CD4-positive, CD25-positive, alpha-beta regulatory T cell (primary cell): Measurements from ENCODE around the gene ZNF611. TPM values are rescaled to one million over a fixed set of nuclear protein-coding genes. Genes with fewer than 3 reads are reported as not detected.
"Not testable (repeated sequence)": the region's sequence is repeated elsewhere in the genome, so short reads cannot be mapped to it uniquely, and the experiment has no call there.

Experiments used
- ATAC-seq, 2 donors: fragments of 150-1000 bp; cut with Tn5 transposase; one replicate each; pipeline ENCODE4 v1.10.0; 2021; ENCODE audit warnings: low read depth in 2 of 2, moderate number of reproducible peaks in 2 of 2, moderate library complexity in 1 of 2
- DNase-seq, 3 donors: peaks; one replicate each; pipeline versions ENCODE4 v3.0.0 to v3.0.0-alpha.2; 2012 to 2022; ENCODE audit warnings: mixed read lengths in 1 of 3
- H3K27ac ChIP-seq: one replicate; pipeline ENCODE4 v1.7.0; 2013; ENCODE audit warnings: mild to moderate bottlenecking, low read length; ENCODE audit not compliant: insufficient read depth, poor library complexity, severe bottlenecking
- H3K27me3 ChIP-seq: one replicate; pipeline ENCODE4 v1.7.0; 2013; ENCODE audit warnings: low read length; ENCODE audit not compliant: control insufficient read depth, insufficient read depth
- H3K36me3 ChIP-seq: one replicate; pipeline ENCODE4 v1.7.0; 2013; ENCODE audit warnings: mild to moderate bottlenecking, low read length, moderate library complexity; ENCODE audit not compliant: control insufficient read depth, insufficient read depth
- H3K4me1 ChIP-seq: 2 replicates; pipeline ENCODE4 v1.7.0; 2013; ENCODE audit warnings: mild to moderate bottlenecking, low read length; ENCODE audit not compliant: insufficient read depth, control insufficient read depth, poor library complexity, severe bottlenecking
- H3K4me3 ChIP-seq: one replicate; pipeline ENCODE4 v1.7.0; 2013; ENCODE audit warnings: low read depth, mild to moderate bottlenecking, low read length, moderate library complexity
- H3K9me3 ChIP-seq, 2 experiments: 1 replicate in 1 of 2; 2 replicates in 1 of 2; pipeline ENCODE4 v1.7.0; 2013; ENCODE audit warnings: low read length in 2 of 2, mild to moderate bottlenecking in 1 of 2, moderate library complexity in 1 of 2; ENCODE audit not compliant: control insufficient read depth in 2 of 2
- H3K27ac Mint-ChIP-seq, 3 donors: one replicate each; pipeline ENCODE4 v1.8.0; 2020 to 2022; ENCODE audit warnings: mild to moderate bottlenecking in 3 of 3, mixed read lengths in 3 of 3, moderate library complexity in 2 of 3
- H3K27me3 Mint-ChIP-seq: one replicate; pipeline ENCODE4 v1.8.0; 2022; ENCODE audit warnings: mild to moderate bottlenecking, mixed read lengths
- H3K36me3 Mint-ChIP-seq: one replicate; pipeline ENCODE4 v1.8.0; 2020; ENCODE audit warnings: mixed read lengths
- H3K4me1 Mint-ChIP-seq, 4 donors: one replicate each; pipeline ENCODE4 v1.8.0; 2020 to 2022; ENCODE audit warnings: mixed read lengths in 4 of 4, mild to moderate bottlenecking in 1 of 4
- H3K4me3 Mint-ChIP-seq, 4 donors: one replicate each; pipeline ENCODE4 v1.8.0; 2020 to 2022; ENCODE audit warnings: mild to moderate bottlenecking in 4 of 4, mixed read lengths in 4 of 4, moderate library complexity in 3 of 4
- H3K9me3 Mint-ChIP-seq, 7 donors: one replicate each; pipeline ENCODE4 v1.8.0; 2020 to 2022; ENCODE audit warnings: mixed read lengths in 7 of 7, mild to moderate bottlenecking in 3 of 7, moderate library complexity in 2 of 7
- polyA plus RNA-seq, 4 donors: library from polyadenylated mRNA; unstranded; fragments of 300-500 nt; fragmentation: Illumina TruSeq; gene quantifications; one replicate each; pipeline ENCODE4 v1.2.3, GENCODE V29; 2021
- total RNA-seq: library from RNA; stranded (reverse); gene quantifications from one replicate; pipeline ENCODE4 v1.2.3, GENCODE V29; 2022

ZNF611 gene
- total and polyA plus RNA-seq, 5 donors from 2014 or later: 19.0 to 34.1 (median 26.9) TPM

- peaks cover 43% of the 10 kb centered on the region for H3K36me3 ChIP-seq
- not testable (repeated sequence) for H3K27ac ChIP-seq, H3K27ac Mint-ChIP-seq, ATAC-seq, H3K27me3 Mint-ChIP-seq, H3K4me1 ChIP-seq, DNase-seq, H3K4me3 ChIP-seq, H3K27me3 ChIP-seq, H3K4me3 Mint-ChIP-seq
- peaks cover 15 to 22% of the 10 kb centered on the region in 2 experiments for H3K9me3 ChIP-seq
- Mint-ChIP-seq H3K36me3 (peaks cover 54% of the 10 kb centered on the region), H3K4me1 (peaks cover 7 to 14% (median 11%) of the 10 kb centered on the region in 4 donors), H3K9me3 (peaks cover 2 to 27% (median 5%) of the 10 kb centered on the region in 7 donors)
Measured at GRCh38 chr19:52726051-52726450, 8.8 kb downstream of the ZNF611 start.

GRCh38 chr19:52725528-52725961 lies 9.3 kb downstream of the ZNF611 start:
- no peak overlapping the region for H3K27ac ChIP-seq
- no peak for ATAC-seq
- H3K4me1 Mint-ChIP-seq: peaks cover 7 to 14% (median 11%) of the 10 kb centered on the region in 4 donors
- no peak overlapping the region for H3K4me3 ChIP-seq
- no peak overlapping the region for H3K4me3 Mint-ChIP-seq
- peaks cover 15 to 22% of the 10 kb centered on the region in 2 experiments for H3K9me3 ChIP-seq
- peaks cover 46% of the 10 kb centered on the region for H3K36me3 ChIP-seq
- no peaks in the 10 kb centered on the region for H3K27me3 Mint-ChIP-seq
- no peak for DNase-seq
- no peak overlapping the region for H3K27ac Mint-ChIP-seq
- peaks cover 2 to 27% (median 5%) of the 10 kb centered on the region in 7 donors for H3K9me3 Mint-ChIP-seq
- H3K27me3 ChIP-seq: no peaks in the 10 kb centered on the region
- H3K4me1 ChIP-seq: no peaks in the 10 kb centered on the region
- peaks cover 58% of the 10 kb centered on the region for H3K36me3 Mint-ChIP-seq

- H3K27ac Mint-ChIP-seq: peak overlapping the region in 2 of 3 donors; percentile 40 to 53
- no peaks in the 10 kb centered on the region for H3K27me3 Mint-ChIP-seq
- Histone ChIP-seq H3K27me3 (no peaks in the 10 kb centered on the region), H3K9me3 (peaks cover 15 to 22% of the 10 kb centered on the region in 2 experiments), H3K4me1 (no peaks in the 10 kb centered on the region), H3K4me3 (no peak overlapping the region), H3K27ac (no peak overlapping the region), H3K36me3 (peaks cover 46% of the 10 kb centered on the region)
- ATAC-seq (no peak), DNase-seq (no peak)
- H3K36me3 Mint-ChIP-seq: peaks cover 59% of the 10 kb centered on the region
- H3K4me3 Mint-ChIP-seq: peak overlapping the region in 2 of 4 donors; percentile 41 to 43
- H3K9me3 Mint-ChIP-seq: peaks cover 2 to 29% (median 5%) of the 10 kb centered on the region in 7 donors
- peaks cover 4 to 12% (median 11%) of the 10 kb centered on the region in 4 donors for H3K4me1 Mint-ChIP-seq
Measured at GRCh38 chr19:52724701-52725514, 9.9 kb downstream of the ZNF611 start.

- H3K4me3 ChIP-seq, H3K4me1 ChIP-seq, H3K27me3 ChIP-seq, DNase-seq, H3K27me3 Mint-ChIP-seq, ATAC-seq, H3K27ac ChIP-seq: not testable (repeated sequence)
- Mint-ChIP-seq H3K36me3 (peaks cover 63% of the 10 kb centered on the region), H3K4me1 (peaks cover 0 to 13% (median 6%) of the 10 kb centered on the region in 4 donors), H3K27ac (peak overlapping the region in 1 of 3 donors; percentile 53), H3K9me3 (peaks cover 0 to 38% (median 8%) of the 10 kb centered on the region in 7 donors), H3K4me3 (peak overlapping the region in 1 of 4 donors; percentile 41)
- peaks cover 44% of the 10 kb centered on the region for H3K36me3 ChIP-seq
- H3K9me3 ChIP-seq: peaks cover 14 to 20% of the 10 kb centered on the region in 2 experiments
Measured at GRCh38 chr19:52723907-52724598, 10.8 kb downstream of the ZNF611 start.

GRCh38 chr19:52722062-52723003 lies 12.5 kb downstream of the ZNF611 start:
- Histone ChIP-seq H3K36me3 (peaks cover 27% of the 10 kb centered on the region), H3K27ac (no peak overlapping the region), H3K27me3 (no peaks in the 10 kb centered on the region), H3K9me3 (peaks cover 11 to 22% of the 10 kb centered on the region in 2 experiments), H3K4me3 (no peak overlapping the region), H3K4me1 (no peaks in the 10 kb centered on the region)
- H3K9me3 Mint-ChIP-seq: peaks cover 0 to 40% (median 8%) of the 10 kb centered on the region in 7 donors
- H3K4me1 Mint-ChIP-seq: peaks cover 0 to 10% (median 0%) of the 10 kb centered on the region in 4 donors
- peaks cover 52% of the 10 kb centered on the region for H3K36me3 Mint-ChIP-seq
- H3K27ac Mint-ChIP-seq: no peak overlapping the region
- no peak overlapping the region for H3K4me3 Mint-ChIP-seq
- no peaks in the 10 kb centered on the region for H3K27me3 Mint-ChIP-seq
- DNase-seq (no peak), ATAC-seq (no peak)

- peaks cover 52% of the 10 kb centered on the region for H3K36me3 Mint-ChIP-seq
- DNase-seq, ATAC-seq: not testable (repeated sequence)
Measured at GRCh38 chr19:52720541-52720940, 14.3 kb downstream of the ZNF611 start.

GRCh38 chr19:52716522-52716921 lies 18.3 kb downstream of the ZNF611 start:
- H3K9me3 ChIP-seq: peaks cover 13 to 31% of the 10 kb centered on the region in 2 experiments
- Mint-ChIP-seq H3K4me1 (peaks cover 0 to 17% (median 10%) of the 10 kb centered on the region in 4 donors), H3K27me3 (no peaks in the 10 kb centered on the region), H3K4me3 (no peak overlapping the region), H3K9me3 (peaks cover 0 to 53% (median 9%) of the 10 kb centered on the region in 7 donors), H3K36me3 (peaks cover 54% of the 10 kb centered on the region), H3K27ac (no peak overlapping the region)
- no peaks in the 10 kb centered on the region for H3K4me1 ChIP-seq
- no peaks in the 10 kb centered on the region for H3K27me3 ChIP-seq
- no peak overlapping the region for H3K27ac ChIP-seq
- H3K36me3 ChIP-seq: peaks cover 32% of the 10 kb centered on the region
- no peak for DNase-seq
- no peak overlapping the region for H3K4me3 ChIP-seq
- ATAC-seq: no peak

More at GRCh38 chr19:52720541-52720940, 14.3 kb downstream of the ZNF611 start:
- peaks cover 17% of the 10 kb centered on the region for H3K36me3 ChIP-seq
- H3K27ac ChIP-seq, H3K4me3 ChIP-seq, H3K27me3 Mint-ChIP-seq, H3K27me3 ChIP-seq, H3K27ac Mint-ChIP-seq, H3K4me1 ChIP-seq, H3K4me3 Mint-ChIP-seq: not testable (repeated sequence)
- Mint-ChIP-seq H3K9me3 (peaks cover 1 to 48% (median 8%) of the 10 kb centered on the region in 7 donors), H3K4me1 (peaks cover 0 to 14% (median 7%) of the 10 kb centered on the region in 4 donors)
- H3K9me3 ChIP-seq: peaks cover 11 to 22% of the 10 kb centered on the region in 2 experiments
